22Rv1 (cell line): ENCODE data around the gene STRBP.

Experiments
- CTCF ChIP-seq: fragments of 450-650 bp; IDR thresholded peaks from 2 replicates; pipeline ENCODE4 v1.5.1; 2017; ENCODE audit warnings: mild to moderate bottlenecking
- ZFX ChIP-seq: fragments of 450-650 bp; IDR thresholded peaks from 2 replicates; pipeline ENCODE4 v1.6.1; 2017; ENCODE audit warnings: antibody characterized with exemption, borderline replicate concordance

DNA sequence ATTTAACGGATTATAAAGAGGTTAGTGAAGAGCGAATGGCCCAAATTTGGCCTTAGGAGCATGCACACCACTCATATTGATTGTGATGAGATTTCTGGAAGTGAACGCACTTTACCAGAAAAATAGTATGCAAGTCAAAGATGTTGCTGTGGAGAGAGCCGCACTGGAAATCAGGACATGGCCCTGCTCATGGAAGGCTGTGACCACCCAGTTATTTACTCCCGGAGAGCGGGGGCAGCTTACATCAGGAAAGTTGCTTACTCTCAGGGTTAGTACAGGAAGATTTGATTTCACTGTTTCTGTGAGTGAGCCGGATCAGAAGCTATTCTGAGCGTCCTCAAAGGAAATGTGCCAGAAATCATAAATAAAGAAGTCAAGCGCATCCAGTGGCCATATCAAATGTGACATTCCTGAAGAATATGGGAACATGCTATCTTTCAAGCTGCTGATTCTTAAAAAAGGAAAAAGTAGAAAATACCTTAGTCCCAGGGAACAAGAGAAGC lies 42.9 kb upstream of the STRBP start:
- TF ChIP-seq CTCF (no peak), ZFX (no peak)
